Measurements from ENCODE around the gene CLCN4.

Gene CLCN4

GRCh38 chrX:10130354-10130753 lies 26.4 kb upstream of the CLCN4 start:
- no peak for ATAC-seq
- DNase-seq, result no peak

GRCh38 chrX:10133980-10134676 lies 22.6 kb upstream of the CLCN4 start:
- ATAC-seq (no peak), DNase-seq (no peak)

DNA sequence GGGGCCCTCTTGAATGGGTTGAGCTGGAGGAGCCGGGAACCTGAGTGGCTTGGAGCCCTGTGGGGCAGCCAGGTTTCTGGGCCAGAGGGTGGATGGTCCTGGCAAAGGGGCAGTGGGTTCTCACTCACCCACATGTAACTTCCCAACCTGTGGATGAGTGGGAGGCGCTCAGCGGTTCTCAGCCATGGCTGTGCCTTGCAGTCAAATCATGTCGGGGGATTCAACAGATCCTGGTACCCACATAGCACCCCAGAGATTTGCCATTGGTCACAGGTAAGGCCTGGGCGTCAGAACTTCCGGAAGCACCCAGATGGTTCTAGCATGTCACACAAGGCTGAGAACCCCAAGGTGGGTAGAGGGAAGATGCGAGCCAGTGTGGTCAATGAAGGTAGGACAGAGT lies 21.9 kb upstream of the CLCN4 start:
- ATAC-seq, result no peak
- DNase-seq, result no peak

DNA sequence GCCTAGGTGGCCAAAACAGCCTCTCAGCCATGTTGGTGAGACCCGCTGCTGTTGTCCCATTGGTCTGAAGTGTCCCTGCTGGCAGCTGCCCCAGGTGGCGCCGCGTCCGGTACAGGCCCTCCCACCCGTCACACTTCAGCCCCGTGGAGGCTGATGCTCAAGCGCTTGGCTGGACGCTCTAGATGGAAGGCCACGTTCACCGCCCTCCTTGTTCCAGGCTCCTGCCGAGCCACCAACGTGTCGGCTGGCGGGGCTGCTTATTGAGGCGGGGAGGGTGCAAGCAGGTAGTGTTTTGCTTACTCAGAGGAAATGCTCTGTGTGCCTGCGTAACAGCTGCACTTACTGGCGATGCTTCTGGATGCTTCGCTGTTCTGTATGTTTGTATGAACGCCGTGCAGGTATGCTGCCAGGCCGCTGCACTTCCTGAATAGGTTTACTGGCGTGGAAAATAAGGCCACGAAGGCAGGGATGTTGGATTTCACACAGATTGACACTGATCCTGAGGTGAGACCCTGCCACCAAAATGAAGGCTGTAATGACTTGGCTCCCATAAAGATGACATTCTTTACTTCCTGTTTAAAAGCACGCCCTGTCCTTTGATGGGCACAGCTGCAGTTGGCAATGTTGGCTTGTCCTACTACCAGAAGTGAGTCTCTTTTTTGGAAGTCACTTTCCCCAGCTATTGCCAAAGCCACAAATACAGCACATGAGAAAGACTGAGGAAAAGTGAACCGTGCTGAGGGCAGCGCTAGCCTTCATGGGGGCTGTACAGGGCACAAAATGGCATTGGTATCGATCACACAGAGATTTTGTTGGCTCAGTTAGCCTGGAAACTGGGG lies 21.0 kb upstream of the CLCN4 start:
- no peak for DNase-seq
- no peak for ATAC-seq

DNA sequence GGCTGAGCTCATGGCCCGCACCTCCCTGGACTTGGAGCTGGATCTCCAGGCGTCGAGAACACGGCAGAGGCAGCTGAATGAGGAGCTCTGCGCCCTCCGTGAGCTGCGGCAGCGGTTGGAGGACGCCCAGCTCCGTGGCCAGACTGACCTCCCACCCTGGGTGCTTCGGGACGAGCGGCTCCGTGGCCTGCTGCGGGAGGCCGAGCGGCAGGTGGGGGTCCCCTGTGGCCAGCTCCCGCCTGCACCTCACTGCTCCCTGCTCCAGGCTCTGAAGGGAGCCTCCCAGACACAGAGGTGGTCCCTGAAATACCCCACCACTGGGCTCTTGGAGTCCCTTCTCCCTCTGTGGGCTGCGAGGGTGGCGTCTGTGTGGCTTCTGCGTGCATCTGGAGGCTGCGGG lies 18.0 kb upstream of the CLCN4 start:
- no peak for DNase-seq
- ATAC-seq, result no peak

- ATAC-seq (no peak), DNase-seq (no peak)
These were observed 16.5 kb upstream of the CLCN4 start for GRCh38 chrX:10140264-10140663.

DNA sequence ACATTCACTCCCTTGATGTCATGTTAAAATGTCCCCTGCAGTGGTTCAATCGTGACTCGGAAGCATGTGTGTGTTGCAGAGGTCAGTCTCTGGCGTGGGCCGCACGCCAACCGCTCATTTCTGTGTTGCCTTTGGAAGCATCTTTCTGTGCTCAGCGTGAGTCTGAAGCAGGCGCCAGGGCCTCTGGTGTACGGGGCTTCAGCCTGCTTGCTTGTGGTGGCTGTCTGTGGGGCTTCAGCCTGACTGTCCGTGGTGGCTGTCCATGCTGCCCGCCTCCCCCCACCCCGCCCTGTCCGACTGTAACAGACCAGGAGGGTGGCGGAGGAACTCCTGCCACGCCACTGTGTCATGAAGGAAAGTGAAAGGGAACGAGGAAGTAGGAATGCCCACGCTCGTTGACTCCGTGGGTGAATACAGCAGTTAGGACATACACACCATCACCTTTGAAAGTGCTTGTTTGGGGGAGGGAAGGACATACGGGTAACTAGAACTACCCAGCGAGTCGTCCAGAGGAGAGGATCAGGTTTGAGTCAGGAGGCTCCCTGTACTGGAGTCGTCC lies 14.7 kb upstream of the CLCN4 start:
- ATAC-seq (no peak), DNase-seq (no peak)

GRCh38 chrX:10143071-10143983 lies 13.4 kb upstream of the CLCN4 start:
- DNase-seq (no peak), ATAC-seq (no peak)

GRCh38 chrX:10146346-10146745 lies 10.4 kb upstream of the CLCN4 start:
- no peak for DNase-seq
- ATAC-seq, result no peak

DNA sequence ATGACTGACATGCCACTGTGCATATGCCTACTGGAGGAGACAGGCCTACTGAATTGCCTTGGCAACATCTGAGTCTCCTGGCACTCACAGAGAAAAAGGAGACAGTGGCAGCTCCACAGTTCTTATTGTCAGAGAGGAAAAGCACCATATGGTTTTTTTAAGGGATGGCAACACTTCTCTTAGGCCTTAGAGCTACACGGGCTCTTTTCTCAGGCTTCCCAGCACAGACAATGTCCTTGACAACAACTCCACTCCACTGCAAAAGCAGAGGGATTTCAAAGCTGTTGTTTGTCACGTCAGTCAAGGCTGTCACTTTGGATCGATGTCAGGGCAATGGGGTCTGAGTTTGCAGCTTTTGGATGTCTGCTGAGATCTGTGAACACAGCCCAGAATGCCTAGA lies 4.7 kb upstream of the CLCN4 start:
- ATAC-seq (no peak), DNase-seq (no peak)

GRCh38 chrX:10155137-10155536 lies 1.6 kb upstream of the CLCN4 start:
- no peak for ATAC-seq
- DNase-seq, result no peak

GRCh38 chrX:10157032-10157341 lies 212 bp downstream of the CLCN4 start:
- DNase-seq (no peak), ATAC-seq (no peak)

DNA sequence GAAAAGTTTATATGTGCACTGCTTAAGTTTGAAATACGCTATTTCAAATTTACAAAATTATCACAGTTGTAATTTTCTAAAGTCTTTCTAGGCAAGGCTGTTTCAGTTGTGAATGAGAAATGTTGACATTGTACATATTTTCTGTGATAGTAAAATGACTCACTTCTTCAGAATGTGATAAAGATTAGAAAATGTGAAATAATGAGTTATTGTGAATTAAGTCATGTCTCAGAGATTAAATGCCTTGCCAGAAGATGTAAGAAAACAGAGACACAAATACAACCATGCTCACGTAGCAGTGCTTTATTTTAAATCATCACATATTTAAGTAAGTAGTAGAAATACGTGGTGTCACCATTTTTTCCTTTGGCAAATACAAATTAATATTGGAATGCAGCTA lies 768 bp downstream of the CLCN4 start:
- no peak for DNase-seq
- no peak for ATAC-seq

- peak; percentile 21 for DNase-seq
- ATAC-seq, result no peak
These were observed 1.7 kb downstream of the CLCN4 start for GRCh38 chrX:10158279-10159144.

- DNase-seq, result no peak
- ATAC-seq, result no peak
These were observed 2.3 kb downstream of the CLCN4 start for GRCh38 chrX:10159145-10159468.

- ATAC-seq (no peak), DNase-seq (no peak)
These were observed 3.4 kb downstream of the CLCN4 start for GRCh38 chrX:10160211-10160610.

DNA sequence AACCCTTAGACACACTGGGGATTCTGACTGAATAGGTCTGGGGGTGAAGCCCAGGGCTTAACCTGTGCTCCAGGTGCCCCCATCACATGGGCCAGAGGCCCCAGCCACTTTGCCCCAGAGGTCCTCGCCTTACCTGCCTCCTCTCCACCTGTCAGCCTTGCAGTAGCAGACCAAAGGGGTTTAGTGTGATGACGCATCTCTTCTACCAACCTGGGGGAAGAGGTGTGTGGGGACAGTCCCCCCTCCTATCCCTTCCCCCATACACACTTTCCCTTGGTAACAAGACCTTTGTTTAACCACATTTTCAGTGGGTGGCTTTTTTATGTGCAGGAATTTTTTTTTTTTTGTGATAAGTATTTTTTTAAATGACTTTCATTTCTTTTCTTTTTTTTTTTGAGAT lies 6.3 kb downstream of the CLCN4 start:
- no peak for DNase-seq
- no peak for ATAC-seq

DNA sequence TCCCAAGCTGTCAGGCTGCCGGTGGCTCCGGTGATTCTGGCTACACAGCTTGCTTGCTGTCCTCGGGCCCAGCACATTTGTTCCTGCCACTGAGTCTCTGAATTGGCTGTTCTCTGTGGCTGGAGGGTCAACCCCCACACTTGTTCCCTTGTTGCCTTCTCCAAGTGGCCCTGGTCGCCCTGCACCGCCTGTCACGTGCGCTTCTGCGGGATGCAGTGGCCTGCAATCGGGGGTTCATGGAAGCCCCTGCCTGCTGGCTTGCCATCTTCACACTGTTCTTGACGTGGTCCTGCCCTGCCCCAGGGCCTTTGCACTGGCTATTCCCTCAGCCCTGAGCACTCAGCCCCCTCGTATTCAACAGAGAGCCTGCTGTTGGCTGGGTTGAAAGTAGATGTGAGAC lies 8.1 kb downstream of the CLCN4 start:
- DNase-seq, result no peak
- no peak for ATAC-seq

DNA sequence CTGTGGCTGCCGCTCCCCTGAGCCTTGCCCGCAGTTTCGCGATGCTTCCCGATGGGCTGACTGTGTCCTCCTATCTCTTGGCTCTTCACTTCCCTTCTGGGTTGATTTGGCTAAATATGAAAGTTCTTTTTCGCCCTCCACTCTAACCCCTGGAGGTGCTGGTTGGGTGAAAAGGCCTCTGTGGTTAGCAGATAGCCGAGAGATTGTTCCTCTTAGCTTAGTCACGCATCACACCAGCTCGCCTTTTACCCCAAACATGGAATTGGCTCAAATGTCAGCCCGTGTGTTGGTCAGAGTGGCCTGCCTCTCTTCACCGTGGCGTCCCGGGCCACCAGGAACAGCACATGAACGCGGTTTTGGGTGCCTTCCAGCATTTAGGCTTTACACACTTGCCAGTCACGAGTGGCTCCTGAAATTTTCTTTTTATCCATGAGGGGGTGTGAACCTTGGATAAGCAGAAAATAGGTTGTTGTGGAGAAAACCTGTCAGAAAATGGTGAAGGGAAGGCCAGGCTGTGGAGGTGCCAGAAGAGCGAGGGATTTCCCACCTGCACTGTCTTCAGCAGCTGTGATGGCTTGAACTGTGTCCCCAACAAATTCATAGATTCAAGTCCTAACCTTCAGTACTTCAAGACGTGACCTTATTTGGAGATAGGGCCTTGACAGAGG lies 8.9 kb downstream of the CLCN4 start:
- DNase-seq, result no peak
- peak; percentile 68 for ATAC-seq

GRCh38 chrX:10166248-10166716 lies 9.5 kb downstream of the CLCN4 start:
- DNase-seq (no peak), ATAC-seq (no peak)

DNA sequence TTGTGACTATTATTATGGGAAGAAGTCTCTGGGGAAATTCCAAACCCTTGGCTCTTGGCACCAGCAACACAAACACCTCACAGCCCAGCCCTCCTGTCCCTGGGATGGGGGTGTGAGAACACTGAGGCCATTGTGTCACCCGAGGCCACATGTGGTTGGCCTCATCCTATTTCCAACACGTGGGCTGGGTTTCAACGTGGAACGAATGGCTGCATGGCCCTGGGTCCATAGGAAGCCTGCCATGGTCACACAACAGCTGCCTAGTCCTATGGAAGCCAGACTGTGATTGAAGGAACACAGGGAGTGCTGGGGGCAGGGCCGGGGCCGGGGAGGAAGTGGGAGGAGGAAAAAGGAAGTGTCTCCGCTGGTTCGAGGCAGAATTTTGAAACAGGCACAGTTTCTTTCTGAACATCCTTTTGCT lies 10.0 kb downstream of the CLCN4 start:
- no peak for ATAC-seq
- no peak for DNase-seq
